GM19023 (cell line): Measurements from ENCODE around the gene CPOX.
"Not testable (repeated sequence)": the region's sequence is repeated elsewhere in the genome, so short reads cannot be mapped to it uniquely, and the experiment has no call there.

Experiments
- ATAC-seq: cut with Tn5 transposase; IDR thresholded peaks from one replicate; pipeline ENCODE4 v1.9.1; 2021; ENCODE audit warnings: mild to moderate bottlenecking, moderate library complexity; ENCODE audit not compliant: unreplicated experiment

CPOX gene

GRCh38 chr3:98565237-98565643 is 28.2 kb downstream of the CPOX start:
- no peak for ATAC-seq

GRCh38 chr3:98564282-98565005 is 29.0 kb downstream of the CPOX start:
- ATAC-seq, result peak; percentile 11

- ATAC-seq, result peak; percentile 50
These were observed 29.6 kb downstream of the CPOX start for GRCh38 chr3:98563661-98564281.

- no peak for ATAC-seq
These were observed 31.5 kb downstream of the CPOX start for GRCh38 chr3:98561727-98562521.

- ATAC-seq, result no peak
These were observed 32.5 kb downstream of the CPOX start for GRCh38 chr3:98560911-98561310.

GRCh38 chr3:98559769-98560168 is 33.6 kb downstream of the CPOX start:
- not testable (repeated sequence) for ATAC-seq

GRCh38 chr3:98558100-98558827 is 35.1 kb downstream of the CPOX start:
- ATAC-seq, result no peak

- no peak for ATAC-seq
These were observed 35.9 kb downstream of the CPOX start for GRCh38 chr3:98557324-98558010.

GRCh38 chr3:98556164-98557130 is 37.0 kb downstream of the CPOX start:
- peak; percentile 78 for ATAC-seq

- ATAC-seq, result no peak
These were observed 38.4 kb downstream of the CPOX start for GRCh38 chr3:98555025-98555379.

GRCh38 chr3:98554580-98554979 is 38.8 kb downstream of the CPOX start:
- no peak for ATAC-seq

- ATAC-seq, result no peak
These were observed 39.7 kb downstream of the CPOX start for GRCh38 chr3:98553753-98554152.

GRCh38 chr3:98553021-98553563 is 40.3 kb downstream of the CPOX start:
- no peak for ATAC-seq

GRCh38 chr3:98552232-98553020 is 41.0 kb downstream of the CPOX start:
- ATAC-seq, result no peak

GRCh38 chr3:98551754-98552153 is 41.7 kb downstream of the CPOX start:
- no peak for ATAC-seq

GRCh38 chr3:98551236-98551635 is 42.2 kb downstream of the CPOX start:
- ATAC-seq, result no peak

- ATAC-seq, result no peak
These were observed 42.6 kb downstream of the CPOX start for GRCh38 chr3:98550833-98551232.

GRCh38 chr3:98548544-98548943 is 44.9 kb downstream of the CPOX start:
- ATAC-seq, result no peak
